ENCODE measurements around the gene HNRNPA2B1.

- TF ChIP-seq CTCF (IDR thresholded peaks at IDR 0.05) = no peak
- no peak for TF ChIP-seq EZH2 (IDR thresholded peaks at IDR 0.05; ENCODE audit: borderline replicate concordance, insufficient read depth, low read depth, low read length, poor library complexity, severe bottlenecking)
Observed at GRCh38 chr7:26182283-26182682, 18.3 kb downstream of the HNRNPA2B1 start.

Measured in B cell (primary cell).